IMR-90 (cell line): ENCODE results near the gene EHMT1. TPM values are rescaled to one million over a fixed set of nuclear protein-coding genes. Genes with fewer than 3 reads are reported as not detected.

Source experiments
- ATAC-seq: fragments of 200-7000 bp; cut with Tn5 transposase; 2 replicates; pipeline ENCODE4 v1.9.1; 2020; ENCODE audit warnings: low read depth, mild to moderate bottlenecking, moderate library complexity
- BruUV-seq: library from RNA; stranded (reverse); fragments of 400-500 nt; replicated peaks from 2 replicates; lab custom pipeline; 2021; lab: Mats Ljungman, UMichigan
- CTCF ChIA-PET: fragments of 300-600 bp; formaldehyde crosslinking; extraction: SDS; loops from one replicate; lab custom pipeline; 2021; ENCODE audit warnings: antibody characterized with exemption; lab: Yijun Ruan, JAX
- POLR2A ChIA-PET: fragments of 300-600 bp; sonication (Branson Sonifier 250); formaldehyde crosslinking; loops from one replicate; lab custom pipeline; 2022; ENCODE audit warnings: antibody characterized with exemption; ENCODE audit not compliant: unreplicated experiment; lab: Charles Lee
- DNase-seq: peaks from one replicate; pipeline ENCODE4 v3.0.0; 2013
- H2AFZ ChIP-seq: replicated peaks from 2 replicates; pipeline ENCODE3; 2013; ENCODE audit warnings: low read length, mild to moderate bottlenecking; ENCODE audit not compliant: poor library complexity
- H2AK5ac ChIP-seq: 2 replicates; pipeline ENCODE4 v1.6.1; 2013; ENCODE audit warnings: low read depth, low read length, inconsistent platforms
- H2AK9ac ChIP-seq: replicated peaks from 2 replicates; pipeline ENCODE3; 2013; ENCODE audit warnings: mild to moderate bottlenecking, low read depth, low read length, moderate library complexity; ENCODE audit not compliant: poor library complexity
- H2BK120ac ChIP-seq: 2 replicates; pipeline ENCODE4 v1.6.1; 2013; ENCODE audit warnings: low read depth, low read length, inconsistent platforms
- H2BK15ac ChIP-seq: 3 replicates; pipeline ENCODE4 v1.6.1; 2013; ENCODE audit warnings: low read depth, low read length, inconsistent platforms
- H2BK20ac ChIP-seq: 2 replicates; pipeline ENCODE4 v1.6.1; 2013; ENCODE audit warnings: low read depth, mild to moderate bottlenecking, inconsistent platforms, low read length, moderate library complexity
- H2BK5ac ChIP-seq: 2 replicates; pipeline ENCODE4 v1.6.1; 2013; ENCODE audit warnings: mild to moderate bottlenecking, low read depth, low read length, inconsistent platforms; ENCODE audit not compliant: poor library complexity, severe bottlenecking
- H3K14ac ChIP-seq: replicated peaks from 2 replicates; pipeline ENCODE4 v1.6.1; 2013; ENCODE audit warnings: low read depth, low read length, inconsistent platforms
- H3K18ac ChIP-seq: 2 replicates; pipeline ENCODE4 v1.6.1; 2013; ENCODE audit warnings: low read depth, low read length, control low read depth
- H3K23ac ChIP-seq: 2 replicates; pipeline ENCODE4 v1.6.1; 2013; ENCODE audit warnings: low read depth, low read length, inconsistent platforms
- H3K27ac ChIP-seq: 2 replicates; pipeline ENCODE4 v1.5.1; 2013; ENCODE audit warnings: mild to moderate bottlenecking, control low read depth, low read length; ENCODE audit not compliant: insufficient read depth
- H3K27me3 ChIP-seq: 2 replicates; pipeline ENCODE4 v1.6.1; 2013; ENCODE audit warnings: low read length; ENCODE audit not compliant: control insufficient read depth, insufficient read depth
- H3K36me3 ChIP-seq: 2 replicates; pipeline ENCODE4 v1.6.1; 2013; ENCODE audit warnings: low read length, mixed read lengths; ENCODE audit not compliant: control insufficient read depth, insufficient read depth
- H3K4ac ChIP-seq: 2 replicates; pipeline ENCODE4 v1.6.1; 2013; ENCODE audit warnings: low read depth, low read length, inconsistent platforms
- H3K4me1 ChIP-seq: 2 replicates; pipeline ENCODE4 v1.6.1; 2013; ENCODE audit warnings: low read length, mixed read lengths; ENCODE audit not compliant: control insufficient read depth, insufficient read depth
- H3K4me2 ChIP-seq: 2 replicates; pipeline ENCODE4 v1.6.1; 2013; ENCODE audit warnings: low read depth, mild to moderate bottlenecking, control low read depth, low read length, moderate library complexity
- H3K4me3 ChIP-seq: 2 replicates; pipeline ENCODE4 v1.5.1; 2013; ENCODE audit warnings: low read depth, mild to moderate bottlenecking, control low read depth, low read length, moderate library complexity; ENCODE audit not compliant: insufficient read depth
- H3K56ac ChIP-seq: 2 replicates; pipeline ENCODE4 v1.6.1; 2013; ENCODE audit warnings: low read length, inconsistent platforms; ENCODE audit not compliant: insufficient read depth; ENCODE audit errors: extremely low read depth
- H3K79me1 ChIP-seq, 2 experiments: 2 replicates each; pipeline ENCODE4 v1.6.1; 2013; ENCODE audit warnings: low read length in 2 of 2, inconsistent platforms in 1 of 2, low read depth in 1 of 2
- H3K9ac ChIP-seq: 2 replicates; pipeline ENCODE4 v1.6.1; 2013; ENCODE audit warnings: low read depth, low read length, control low read depth
- H3K9me1 ChIP-seq: 2 replicates; pipeline ENCODE4 v1.6.1; 2013; ENCODE audit warnings: low read length, inconsistent platforms; ENCODE audit not compliant: insufficient read depth
- H3K9me3 ChIP-seq: 2 replicates; pipeline ENCODE4 v1.6.1; 2013; ENCODE audit warnings: low read length; ENCODE audit not compliant: control insufficient read depth, insufficient read depth
- H4K20me1 ChIP-seq: 2 replicates; pipeline ENCODE4 v1.6.1; 2013; ENCODE audit warnings: low read length, inconsistent platforms; ENCODE audit not compliant: insufficient read depth
- H4K5ac ChIP-seq: 2 replicates; pipeline ENCODE4 v1.6.1; 2013; ENCODE audit warnings: mild to moderate bottlenecking, low read depth, low read length, control low read depth
- H4K8ac ChIP-seq, 2 experiments: 2 replicates each; pipeline ENCODE4 v1.6.1; 2013; ENCODE audit warnings: low read depth in 2 of 2, low read length in 2 of 2, control low read depth in 1 of 2, inconsistent platforms in 1 of 2
- H4K91ac ChIP-seq: 2 replicates; pipeline ENCODE4 v1.6.1; 2013; ENCODE audit warnings: low read depth, low read length, inconsistent platforms; ENCODE audit not compliant: insufficient read depth
- BHLHE40 ChIP-seq: fragments of 150-350 bp; IDR thresholded peaks from 2 replicates; pipeline ENCODE4 v1.6.1; 2016; ENCODE audit warnings: mild to moderate bottlenecking, low read depth, low read length
- CEBPB ChIP-seq: IDR thresholded peaks from 2 replicates; pipeline ENCODE4 v1.6.1; 2012; ENCODE audit warnings: low read depth, low read length, improper control_type of control experiment
- CHD1 ChIP-seq: IDR thresholded peaks from 2 replicates; pipeline ENCODE4 v1.6.1; 2012; ENCODE audit warnings: low read depth, low read length, improper control_type of control experiment
- FOS ChIP-seq: fragments of 150-350 bp; IDR thresholded peaks from 2 replicates; pipeline ENCODE4 v1.6.1; 2016; ENCODE audit warnings: low read depth, low read length
- MAFK ChIP-seq: IDR thresholded peaks from 2 replicates; pipeline ENCODE4 v1.6.1; 2012; ENCODE audit warnings: low read depth, low read length, improper control_type of control experiment
- MAZ ChIP-seq: IDR thresholded peaks from 2 replicates; pipeline ENCODE4 v1.6.1; 2012; ENCODE audit warnings: low read depth, mild to moderate bottlenecking, low read length, improper control_type of control experiment, moderate library complexity, borderline replicate concordance
- MXI1 ChIP-seq: IDR thresholded peaks from 2 replicates; pipeline ENCODE4 v1.6.1; 2012; ENCODE audit warnings: low read depth, mild to moderate bottlenecking, low read length, moderate library complexity, borderline replicate concordance
- NFE2L2 ChIP-seq: fragments of 150-350 bp; IDR thresholded peaks from 2 replicates; pipeline ENCODE4 v1.6.1; 2016; ENCODE audit warnings: low read depth, mild to moderate bottlenecking, low read length
- POLR2A ChIP-seq: IDR thresholded peaks from 2 replicates; pipeline ENCODE4 v1.6.1; 2012; ENCODE audit warnings: mild to moderate bottlenecking, low read depth, low read length
- RAD21 ChIP-seq: IDR thresholded peaks from 2 replicates; pipeline ENCODE4 v1.6.1; 2012; ENCODE audit warnings: low read length, improper control_type of control experiment
- RCOR1 ChIP-seq: IDR thresholded peaks from 2 replicates; pipeline ENCODE4 v1.6.1; 2012; ENCODE audit warnings: mild to moderate bottlenecking, low read length, improper control_type of control experiment; ENCODE audit not compliant: insufficient replicate concordance
- RFX5 ChIP-seq: IDR thresholded peaks from 2 replicates; pipeline ENCODE4 v1.8.0; 2012; ENCODE audit warnings: low read depth, mild to moderate bottlenecking, low read length, moderate library complexity
- SMC3 ChIP-seq: fragments of 150-350 bp; IDR thresholded peaks from 2 replicates; pipeline ENCODE4 v1.6.1; 2016; ENCODE audit warnings: low read depth, mild to moderate bottlenecking, antibody characterized with exemption, low read length, moderate library complexity
- WGBS, 2 experiments: methylation state at CpG; one replicate each; pipeline versions ENCODE4 v1.1.5 to v1.1.7; 2013; ENCODE audit warnings: missing lambda C conversion rate in 2 of 2; ENCODE audit not compliant: insufficient read length in 1 of 2; ENCODE audit errors: extremely low coverage in 2 of 2; 5-methylcytosine and 5-hydroxymethylcytosine counted together
- dilution Hi-C: fragments of 300-500 bp; cut with HindIII; formaldehyde crosslinking; loops from one replicate; pipeline ENCODE4 v1.14.3; 2018; ENCODE audit warnings: low sequenced_read_pairs; ENCODE audit not compliant: unreplicated experiment
- in situ Hi-C: fragments of 300-500 bp; cut with MboI; formaldehyde crosslinking; loops from 3 replicates; pipeline ENCODE4 v1.14.3; 2019; ENCODE audit warnings: low sequenced_read_pairs, inconsistent platforms, mixed read lengths
- intact Hi-C: fragments of 100-400 bp; cut with micrococcal nuclease; formaldehyde crosslinking; loops from 2 replicates; pipeline ENCODE4 v1.10.0; 2022
- polyA plus RNA-seq, 3 experiments: library from polyadenylated mRNA; depleted of rRNA; stranded (reverse); fragments of >200 nt; gene quantifications; 2 replicates each; pipeline ENCODE4 v1.2.3, GENCODE V29; 2012; ENCODE audit warnings: low replicate concordance in 1 of 3
- total RNA-seq: library from RNA; depleted of rRNA; stranded (reverse); fragments of >200 nt; gene quantifications from 2 replicates; pipeline ENCODE4 v1.2.3, GENCODE V29; 2012
- TF ChIP-seq, protein P1 (sequence below): fragments of 150-350 bp; IDR thresholded peaks from 2 replicates; pipeline ENCODE4 v1.6.1; 2016; ENCODE audit warnings: low read depth, mild to moderate bottlenecking, low read length, moderate library complexity, borderline replicate concordance
- TF ChIP-seq, protein P2 (sequence below): fragments of 150-350 bp; IDR thresholded peaks from 2 replicates; pipeline ENCODE4 v1.6.1; 2017; ENCODE audit warnings: mild to moderate bottlenecking, antibody characterized with exemption, low read length, low read depth
- TF ChIP-seq, protein P3 (sequence below): conservative IDR thresholded peaks from 2 replicates; pipeline ENCODE4 v1.5.1; 2012; ENCODE audit warnings: mild to moderate bottlenecking, low read depth, low read length, improper control_type of control experiment

Gene EHMT1
- total and polyA plus RNA-seq, 2 of the 4 experiments (the other 2 are of a cell fraction) = 32.8 to 35.1 TPM

DNA sequence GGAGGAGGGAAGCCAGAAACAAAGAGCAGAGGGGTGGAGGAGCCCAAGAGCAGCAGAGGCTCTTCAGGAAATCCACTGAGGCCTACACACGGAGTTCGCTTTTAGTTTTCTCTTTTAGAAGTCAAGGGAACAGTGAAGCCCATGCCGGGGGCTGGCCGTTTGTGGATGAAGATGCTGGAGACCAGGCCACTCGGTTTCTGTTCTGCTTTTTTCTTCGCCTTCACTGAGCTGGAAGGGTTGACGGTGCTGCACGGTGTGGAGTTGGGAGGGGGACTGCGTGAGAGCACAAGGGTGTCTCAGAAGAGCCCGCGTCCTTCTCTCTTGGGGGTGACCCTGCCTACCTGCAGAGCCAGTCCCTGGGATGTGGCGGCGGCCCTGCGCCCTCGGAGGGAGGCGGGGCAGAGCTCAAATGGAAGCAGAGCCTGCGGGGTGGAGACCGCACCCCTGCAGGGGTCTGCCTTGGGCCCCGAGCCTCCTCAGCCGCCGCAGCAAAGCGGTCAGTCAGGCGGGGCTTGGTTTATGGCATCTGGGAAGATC, 190.3 kb downstream of the EHMT1 start:
- dilution Hi-C loops (no loop called here), intact Hi-C loops (no loop called here), in situ Hi-C loops (no loop called here)
- H3K9ac ChIP-seq = no peak overlapping the region
- DNase-seq = no peak
- no peak for ATAC-seq
- no peak overlapping the region for H3K14ac ChIP-seq
- no peak overlapping the region for H3K4me2 ChIP-seq
- no peak overlapping the region for H2BK20ac ChIP-seq
- no peak overlapping the region for H3K4me3 ChIP-seq
- no peaks in the 10 kb centered on the region for H3K4me1 ChIP-seq
- no peak overlapping the region for H4K8ac ChIP-seq
- H3K4ac ChIP-seq = no peak overlapping the region
- peaks cover 5% of the 10 kb centered on the region; the same call in 1 of the 2 replicates for H4K20me1 ChIP-seq
- H3K79me1 ChIP-seq = peaks cover 9 to 13% of the 10 kb centered on the region in 2 experiments
- H3K27me3 ChIP-seq = no peaks in the 10 kb centered on the region
- BruUV-seq = no TSS peak
- H3K9me1 ChIP-seq = peaks cover 7% of the 10 kb centered on the region
- ChIA-PET CTCF (no interaction called here), POLR2A (no interaction called here)
- no peak overlapping the region for H3K27ac ChIP-seq
- no peak overlapping the region for H3K23ac ChIP-seq
- H4K91ac ChIP-seq = no peak overlapping the region
- H2AK9ac ChIP-seq = no peak overlapping the region
- no peaks in the 10 kb centered on the region for H3K9me3 ChIP-seq
- H2AK5ac ChIP-seq = no peak overlapping the region
- no peak for TF ChIP-seq SMC3
- no peak for TF ChIP-seq RAD21
- no peak for TF ChIP-seq POLR2A
- TF ChIP-seq CEBPB = no peak
- no peak for TF ChIP-seq MXI1
- TF ChIP-seq MAFK = no peak
- TF ChIP-seq RCOR1 = no peak
- TF ChIP-seq CHD1 = no peak
- TF ChIP-seq RFX5 = no peak
- TF ChIP-seq, protein P1, sequence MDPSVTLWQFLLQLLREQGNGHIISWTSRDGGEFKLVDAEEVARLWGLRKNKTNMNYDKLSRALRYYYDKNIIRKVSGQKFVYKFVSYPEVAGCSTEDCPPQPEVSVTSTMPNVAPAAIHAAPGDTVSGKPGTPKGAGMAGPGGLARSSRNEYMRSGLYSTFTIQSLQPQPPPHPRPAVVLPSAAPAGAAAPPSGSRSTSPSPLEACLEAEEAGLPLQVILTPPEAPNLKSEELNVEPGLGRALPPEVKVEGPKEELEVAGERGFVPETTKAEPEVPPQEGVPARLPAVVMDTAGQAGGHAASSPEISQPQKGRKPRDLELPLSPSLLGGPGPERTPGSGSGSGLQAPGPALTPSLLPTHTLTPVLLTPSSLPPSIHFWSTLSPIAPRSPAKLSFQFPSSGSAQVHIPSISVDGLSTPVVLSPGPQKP = no peak
- TF ChIP-seq NFE2L2 = no peak
- TF ChIP-seq, protein P2, sequence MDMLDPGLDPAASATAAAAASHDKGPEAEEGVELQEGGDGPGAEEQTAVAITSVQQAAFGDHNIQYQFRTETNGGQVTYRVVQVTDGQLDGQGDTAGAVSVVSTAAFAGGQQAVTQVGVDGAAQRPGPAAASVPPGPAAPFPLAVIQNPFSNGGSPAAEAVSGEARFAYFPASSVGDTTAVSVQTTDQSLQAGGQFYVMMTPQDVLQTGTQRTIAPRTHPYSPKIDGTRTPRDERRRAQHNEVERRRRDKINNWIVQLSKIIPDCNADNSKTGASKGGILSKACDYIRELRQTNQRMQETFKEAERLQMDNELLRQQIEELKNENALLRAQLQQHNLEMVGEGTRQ = no peak
- TF ChIP-seq MAZ = no peak
- TF ChIP-seq, protein P3, sequence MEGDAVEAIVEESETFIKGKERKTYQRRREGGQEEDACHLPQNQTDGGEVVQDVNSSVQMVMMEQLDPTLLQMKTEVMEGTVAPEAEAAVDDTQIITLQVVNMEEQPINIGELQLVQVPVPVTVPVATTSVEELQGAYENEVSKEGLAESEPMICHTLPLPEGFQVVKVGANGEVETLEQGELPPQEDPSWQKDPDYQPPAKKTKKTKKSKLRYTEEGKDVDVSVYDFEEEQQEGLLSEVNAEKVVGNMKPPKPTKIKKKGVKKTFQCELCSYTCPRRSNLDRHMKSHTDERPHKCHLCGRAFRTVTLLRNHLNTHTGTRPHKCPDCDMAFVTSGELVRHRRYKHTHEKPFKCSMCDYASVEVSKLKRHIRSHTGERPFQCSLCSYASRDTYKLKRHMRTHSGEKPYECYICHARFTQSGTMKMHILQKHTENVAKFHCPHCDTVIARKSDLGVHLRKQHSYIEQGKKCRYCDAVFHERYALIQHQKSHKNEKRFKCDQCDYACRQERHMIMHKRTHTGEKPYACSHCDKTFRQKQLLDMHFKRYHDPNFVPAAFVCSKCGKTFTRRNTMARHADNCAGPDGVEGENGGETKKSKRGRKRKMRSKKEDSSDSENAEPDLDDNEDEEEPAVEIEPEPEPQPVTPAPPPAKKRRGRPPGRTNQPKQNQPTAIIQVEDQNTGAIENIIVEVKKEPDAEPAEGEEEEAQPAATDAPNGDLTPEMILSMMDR = no peak
- no peak for TF ChIP-seq BHLHE40
- TF ChIP-seq FOS = no peak
- H2BK15ac ChIP-seq = no peak overlapping the region
- H3K56ac ChIP-seq = no peak overlapping the region
- peaks cover 31% of the 10 kb centered on the region for H3K36me3 ChIP-seq
- H2BK120ac ChIP-seq = no peak overlapping the region
- H2BK5ac ChIP-seq = no peak overlapping the region
- no peak overlapping the region for H3K18ac ChIP-seq
- no peak overlapping the region for H4K5ac ChIP-seq
- H2AFZ ChIP-seq = no peak overlapping the region
- WGBS, 2 experiments = 100% methylated on average over 6 of the region's 23 CpGs; no CpG with 5 or more reads in 1 of the 2 experiments
